CD8-positive, alpha-beta memory T cell (primary cell): ENCODE data around the gene KCTD4. TPM values are rescaled to one million over a fixed set of nuclear protein-coding genes. Genes with fewer than 3 reads are reported as not detected.

Experiments used
- CTCF ChIA-PET: fragments of 350-600 bp; sonication (Branson Sonifier 250); formaldehyde crosslinking; loops from one replicate; lab custom pipeline; 2021; ENCODE audit warnings: antibody characterized with exemption; lab: Charles Lee
- POLR2A ChIA-PET: fragments of 350-600 bp; sonication (Branson Sonifier 250); formaldehyde crosslinking; loops from one replicate; lab custom pipeline; 2021; ENCODE audit warnings: antibody characterized with exemption; lab: Charles Lee
- DNase-seq, 5 donors: peaks; one replicate each; pipeline versions ENCODE4 v3.0.0 to v3.0.0-alpha.2; 2020 to 2022; ENCODE audit warnings: mixed read lengths in 1 of 5
- H3K27ac ChIP-seq: one replicate; pipeline ENCODE4 v1.7.0; 2013; ENCODE audit warnings: low read depth, mild to moderate bottlenecking, low read length, moderate library complexity
- H3K27me3 ChIP-seq: 2 replicates; pipeline ENCODE4 v1.7.0; 2013; ENCODE audit warnings: low read length, mild to moderate bottlenecking; ENCODE audit not compliant: insufficient read depth, poor library complexity, severe bottlenecking
- H3K36me3 ChIP-seq: 2 replicates; pipeline ENCODE4 v1.7.0; 2013; ENCODE audit warnings: mild to moderate bottlenecking, low read length, moderate library complexity; ENCODE audit not compliant: insufficient read depth
- H3K4me1 ChIP-seq: 2 replicates; pipeline ENCODE4 v1.7.0; 2013; ENCODE audit warnings: mild to moderate bottlenecking, low read length, moderate library complexity; ENCODE audit not compliant: insufficient read depth
- H3K4me3 ChIP-seq: 2 replicates; pipeline ENCODE4 v1.7.0; 2013; ENCODE audit warnings: mild to moderate bottlenecking, low read length
- H3K9me3 ChIP-seq: 2 replicates; pipeline ENCODE4 v1.7.0; 2013; ENCODE audit warnings: mild to moderate bottlenecking, low read length
- H3K27ac Mint-ChIP-seq, 8 donors: one replicate each; pipeline ENCODE4 v1.8.0; 2020 to 2021; ENCODE audit warnings: mixed read lengths in 8 of 8, mild to moderate bottlenecking in 6 of 8, inconsistent platforms in 3 of 8, moderate library complexity in 3 of 8
- H3K27me3 Mint-ChIP-seq, 2 donors: one replicate each; pipeline ENCODE4 v1.8.0; 2020 to 2021; ENCODE audit warnings: mixed read lengths in 2 of 2, mild to moderate bottlenecking in 1 of 2, moderate library complexity in 1 of 2
- H3K36me3 Mint-ChIP-seq, 3 donors: one replicate each; pipeline ENCODE4 v1.8.0; 2020 to 2021; ENCODE audit warnings: mixed read lengths in 3 of 3, inconsistent platforms in 1 of 3, mild to moderate bottlenecking in 1 of 3
- H3K4me1 Mint-ChIP-seq, 3 donors: one replicate each; pipeline ENCODE4 v1.8.0; 2020 to 2021; ENCODE audit warnings: mixed read lengths in 3 of 3, inconsistent platforms in 1 of 3, mild to moderate bottlenecking in 1 of 3
- H3K4me3 Mint-ChIP-seq, 7 donors: one replicate each; pipeline ENCODE4 v1.8.0; 2020 to 2021; ENCODE audit warnings: mixed read lengths in 7 of 7, mild to moderate bottlenecking in 6 of 7, moderate library complexity in 4 of 7, inconsistent platforms in 2 of 7
- H3K9me3 Mint-ChIP-seq, 5 donors: one replicate each; pipeline ENCODE4 v1.8.0; 2020 to 2022; ENCODE audit warnings: mixed read lengths in 5 of 5, mild to moderate bottlenecking in 3 of 5, moderate library complexity in 2 of 5, inconsistent platforms in 1 of 5
- polyA plus RNA-seq: library from polyadenylated mRNA; unstranded; fragments of 300-500 nt; fragmentation: Illumina TruSeq; gene quantifications from one replicate; pipeline ENCODE4 v1.2.3, GENCODE V29; 2021
- total RNA-seq, 2 experiments: library from RNA; stranded (reverse); gene quantifications; one replicate each; pipeline ENCODE4 v1.2.3, GENCODE V29; 2021

Gene KCTD4
- total and polyA plus RNA-seq, 3 experiments from 2014 or later: not detected

DNA sequence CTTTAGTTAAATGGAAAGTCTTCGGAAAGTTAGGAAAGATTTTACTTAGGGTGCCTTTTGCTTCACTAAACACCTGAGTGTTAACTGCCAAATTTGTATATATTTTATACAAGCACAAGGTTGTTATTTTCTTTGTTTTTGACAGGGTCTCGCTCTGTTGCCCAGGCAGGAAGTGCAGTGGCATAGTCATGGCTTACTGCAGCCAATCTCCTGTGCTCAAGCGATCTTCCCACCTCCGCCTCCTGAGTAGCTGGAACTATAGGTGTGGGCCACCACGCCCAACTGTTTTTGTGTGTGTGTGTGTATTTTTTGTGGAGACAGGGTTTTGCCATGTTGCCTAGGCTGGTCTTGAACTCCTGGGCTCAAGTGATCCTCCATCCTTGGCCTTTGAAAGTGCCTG lies 16.2 kb downstream of the KCTD4 start:
- H3K36me3 Mint-ChIP-seq: peaks cover 17 to 38% (median 19%) of the 10 kb centered on the region in 3 donors

DNA sequence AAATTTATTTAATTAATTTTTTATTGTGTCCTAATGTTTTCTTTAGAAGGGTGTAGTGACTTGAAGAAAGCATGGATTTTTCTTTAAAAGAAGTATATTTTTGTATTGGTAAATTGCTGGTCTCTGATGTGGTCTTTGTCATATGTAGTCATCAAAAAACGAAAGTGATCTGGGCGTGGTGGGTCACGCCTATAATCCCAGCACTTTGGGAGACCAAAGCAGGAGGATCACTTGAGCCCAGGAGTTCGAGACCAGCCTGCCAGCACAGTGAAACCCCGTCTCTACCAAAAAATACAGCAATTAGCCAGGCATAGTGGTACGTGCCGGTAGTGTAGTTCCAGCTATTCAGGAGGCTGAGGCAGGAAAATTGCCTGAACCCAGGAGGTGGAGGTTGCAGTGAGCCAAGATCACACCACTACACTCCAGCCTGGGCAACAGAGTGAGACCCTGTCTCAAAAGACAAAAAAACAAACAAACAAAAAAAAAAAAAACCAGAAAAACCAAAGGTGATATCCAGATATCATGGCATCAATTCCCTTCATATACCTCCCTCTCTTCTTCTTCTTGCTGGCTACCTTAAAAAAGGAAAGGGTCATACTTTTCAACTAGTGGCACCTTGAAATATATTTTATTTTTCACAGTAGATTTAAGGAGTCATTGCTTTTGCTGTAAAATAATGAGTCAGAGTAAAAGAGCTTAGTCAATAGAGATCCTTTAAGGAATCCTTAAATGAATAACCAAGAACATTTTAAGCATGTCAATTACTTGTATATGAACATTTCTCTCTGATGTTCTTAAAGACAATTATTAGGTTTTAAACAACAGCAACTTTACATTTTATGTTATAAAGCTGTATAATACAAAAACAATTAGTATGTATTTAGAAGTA lies 19.9 kb downstream of the KCTD4 start:
- no peaks in the 10 kb centered on the region for H3K9me3 Mint-ChIP-seq
- Histone ChIP-seq H3K27me3 (no peaks in the 10 kb centered on the region), H3K27ac (no peak overlapping the region), H3K36me3 (no peaks in the 10 kb centered on the region), H3K9me3 (no peaks in the 10 kb centered on the region), H3K4me3 (no peak overlapping the region), H3K4me1 (no peaks in the 10 kb centered on the region)
- DNase-seq: no peak
- H3K4me3 Mint-ChIP-seq: no peak overlapping the region
- CTCF ChIA-PET: interaction anchor here (0.6 kb wide), 1 partner anchor 12 kb away, joined by 3 read pairs; no protein-coding TSS in a partner anchor
- POLR2A ChIA-PET: no interaction called here
- peaks cover 37 to 51% (median 43%) of the 10 kb centered on the region in 3 donors for H3K4me1 Mint-ChIP-seq
- H3K36me3 Mint-ChIP-seq: peaks cover 5 to 38% (median 14%) of the 10 kb centered on the region in 3 donors
- H3K27ac Mint-ChIP-seq: peak overlapping the region in 2 of 8 donors; percentile 16 to 50
- H3K27me3 Mint-ChIP-seq: no peaks in the 10 kb centered on the region

More for the DNA sequence above, 16.2 kb downstream of the KCTD4 start:
- Histone ChIP-seq H3K27ac (no peak overlapping the region), H3K4me1 (no peaks in the 10 kb centered on the region), H3K4me3 (no peak overlapping the region), H3K27me3 (no peaks in the 10 kb centered on the region), H3K9me3 (no peaks in the 10 kb centered on the region), H3K36me3 (no peaks in the 10 kb centered on the region)
- Mint-ChIP-seq H3K27me3 (no peaks in the 10 kb centered on the region), H3K4me1 (peaks cover 15 to 28% (median 21%) of the 10 kb centered on the region in 3 donors), H3K27ac (peak overlapping the region in 3 of 8 donors; percentile 58 to 66 (median 60)), H3K9me3 (peaks cover 0 to 3% (median 0%) of the 10 kb centered on the region in 5 donors), H3K4me3 (no peak overlapping the region)
- CTCF ChIA-PET: no interaction called here
- DNase-seq: no peak
- POLR2A ChIA-PET: no interaction called here

DNA sequence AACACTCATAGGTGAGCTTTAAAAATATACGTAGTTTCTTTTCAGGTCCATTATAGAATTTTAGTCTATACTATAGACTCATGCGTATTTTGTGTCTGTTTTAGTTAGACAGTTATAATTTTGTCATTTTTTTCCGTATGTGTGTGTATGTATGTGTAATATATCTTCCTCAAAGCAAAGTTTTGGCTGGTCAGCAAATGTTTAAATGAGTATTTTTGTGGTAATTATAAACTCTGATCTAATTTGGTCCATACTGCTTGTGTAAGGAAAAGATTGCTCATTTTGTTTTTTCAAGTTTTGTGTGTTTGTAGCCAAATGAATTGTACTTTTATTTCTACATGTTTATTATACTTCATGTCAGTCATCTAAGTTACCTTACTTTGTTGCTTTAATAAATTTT lies 20.5 kb downstream of the KCTD4 start:
- H3K27me3 ChIP-seq: no peaks in the 10 kb centered on the region
- peaks cover 5 to 41% (median 14%) of the 10 kb centered on the region in 3 donors for H3K36me3 Mint-ChIP-seq
- CTCF ChIA-PET: no interaction called here
- H3K4me3 ChIP-seq: no peak overlapping the region
- POLR2A ChIA-PET: no interaction called here
- no peaks in the 10 kb centered on the region for H3K9me3 ChIP-seq
- no peaks in the 10 kb centered on the region for H3K4me1 ChIP-seq
- no peak overlapping the region for H3K4me3 Mint-ChIP-seq
- no peak overlapping the region for H3K27ac Mint-ChIP-seq
- no peak for DNase-seq
- H3K9me3 Mint-ChIP-seq: no peaks in the 10 kb centered on the region
- no peak overlapping the region for H3K27ac ChIP-seq
- H3K27me3 Mint-ChIP-seq: no peaks in the 10 kb centered on the region
- H3K4me1 Mint-ChIP-seq: peaks cover 37 to 51% (median 43%) of the 10 kb centered on the region in 3 donors
- H3K36me3 ChIP-seq: no peaks in the 10 kb centered on the region

DNA sequence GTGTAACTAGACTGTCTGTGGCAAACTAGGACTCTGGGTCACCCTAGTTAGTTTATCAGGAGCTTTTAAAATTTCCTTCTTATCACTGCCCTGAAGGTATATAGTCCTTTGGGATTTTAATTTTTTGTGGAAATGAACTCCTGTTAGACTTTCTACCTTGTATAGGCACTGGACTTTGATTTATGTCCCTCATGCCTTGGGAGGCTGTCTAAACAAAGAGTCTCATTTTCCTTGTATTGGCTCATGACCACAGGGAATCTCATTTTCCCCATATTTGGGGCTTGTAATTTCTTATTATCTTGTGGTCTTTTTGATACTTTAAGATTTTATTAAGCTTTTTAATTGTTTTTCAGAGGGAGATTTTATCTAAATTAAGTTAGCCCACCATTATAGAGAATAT lies 21.4 kb downstream of the KCTD4 start:
- Histone ChIP-seq H3K9me3 (no peaks in the 10 kb centered on the region), H3K4me3 (no peak overlapping the region), H3K36me3 (no peaks in the 10 kb centered on the region), H3K4me1 (no peaks in the 10 kb centered on the region), H3K27ac (no peak overlapping the region), H3K27me3 (no peaks in the 10 kb centered on the region)
- H3K27me3 Mint-ChIP-seq: no peaks in the 10 kb centered on the region
- peaks cover 35 to 48% (median 41%) of the 10 kb centered on the region in 3 donors for H3K4me1 Mint-ChIP-seq
- H3K4me3 Mint-ChIP-seq: no peak overlapping the region
- no peak for DNase-seq
- ChIA-PET CTCF (no interaction called here), POLR2A (no interaction called here)
- H3K36me3 Mint-ChIP-seq: peaks cover 14 to 42% (median 18%) of the 10 kb centered on the region in 3 donors
- peak overlapping the region in 1 of 8 donors; percentile 66 for H3K27ac Mint-ChIP-seq
- H3K9me3 Mint-ChIP-seq: no peaks in the 10 kb centered on the region

DNA sequence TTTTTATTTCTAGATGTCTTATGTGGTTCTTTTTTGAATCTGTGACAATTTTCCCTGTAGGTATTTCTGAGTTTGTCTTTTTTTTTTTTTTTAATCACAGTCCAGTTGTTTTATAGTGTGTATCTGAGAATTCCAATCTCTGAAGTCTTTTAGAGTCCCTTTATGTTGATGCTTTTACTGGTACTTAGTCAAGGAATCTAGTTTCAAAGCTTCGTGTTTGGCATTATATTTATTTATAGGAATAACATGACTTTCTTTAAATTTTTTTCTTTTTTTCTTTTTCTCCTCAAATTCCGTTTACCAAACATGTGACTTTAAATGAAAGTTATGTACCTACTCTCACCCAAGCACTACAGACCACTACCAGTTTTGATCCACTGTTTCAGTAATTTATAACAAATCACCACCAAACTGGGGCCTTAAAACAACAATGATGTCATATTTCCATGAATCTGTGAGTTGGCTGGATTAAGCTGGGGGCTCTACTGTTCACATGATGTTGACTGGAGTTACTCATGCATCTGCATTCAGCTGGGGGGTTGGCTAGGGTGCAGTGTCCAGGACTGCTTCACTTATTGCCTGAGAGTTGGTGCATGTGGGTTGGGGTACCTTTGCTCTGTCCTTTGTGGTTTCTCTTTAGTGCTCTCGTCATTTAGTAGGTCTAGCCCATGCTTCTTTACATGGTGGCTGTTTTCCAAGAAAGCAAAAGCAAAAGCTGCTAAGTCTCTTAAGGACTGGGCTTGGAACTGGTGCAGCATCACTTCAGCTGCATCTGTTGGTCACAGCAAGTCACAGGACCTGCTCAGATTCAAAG lies 22.3 kb downstream of the KCTD4 start:
- no peak overlapping the region for H3K4me3 Mint-ChIP-seq
- Histone ChIP-seq H3K27me3 (no peaks in the 10 kb centered on the region), H3K36me3 (no peaks in the 10 kb centered on the region), H3K27ac (no peak overlapping the region), H3K4me1 (no peaks in the 10 kb centered on the region), H3K9me3 (no peaks in the 10 kb centered on the region), H3K4me3 (no peak overlapping the region)
- ChIA-PET CTCF (no interaction called here), POLR2A (interaction anchor here (0.7 kb wide), 1 partner anchor 227 kb away, joined by 3 read pairs; no protein-coding TSS in a partner anchor)
- H3K9me3 Mint-ChIP-seq: no peaks in the 10 kb centered on the region
- H3K4me1 Mint-ChIP-seq: peaks cover 32 to 43% (median 41%) of the 10 kb centered on the region in 3 donors
- H3K27me3 Mint-ChIP-seq: no peaks in the 10 kb centered on the region
- no peak for DNase-seq
- H3K27ac Mint-ChIP-seq: peak overlapping the region in 2 of 8 donors; percentile 13 to 55
- H3K36me3 Mint-ChIP-seq: peaks cover 11 to 40% (median 12%) of the 10 kb centered on the region in 3 donors

DNA sequence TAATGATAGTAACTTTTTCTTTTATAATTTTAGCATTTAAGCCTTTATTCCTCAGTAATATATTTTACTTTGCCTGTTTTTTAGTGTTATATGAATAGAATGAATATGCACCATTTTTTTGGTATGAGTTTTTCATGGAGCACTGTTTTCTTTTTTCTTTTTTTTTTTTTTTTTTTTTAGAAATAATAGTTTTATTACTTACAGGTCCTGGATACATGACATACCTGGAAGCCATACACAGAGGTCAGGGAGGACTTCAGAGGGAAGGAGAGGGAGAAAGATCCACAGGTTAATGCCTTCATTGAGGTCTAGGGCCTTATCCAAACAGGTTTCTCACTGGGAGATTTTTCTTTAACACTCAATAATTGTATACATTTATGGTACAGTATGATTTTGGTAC lies 26.4 kb downstream of the KCTD4 start:
- no peaks in the 10 kb centered on the region for H3K27me3 Mint-ChIP-seq
- H3K27ac ChIP-seq: no peak overlapping the region
- no peaks in the 10 kb centered on the region for H3K9me3 ChIP-seq
- no peak overlapping the region for H3K27ac Mint-ChIP-seq
- no peaks in the 10 kb centered on the region for H3K4me1 ChIP-seq
- ChIA-PET POLR2A (interaction anchor here (0.6 kb wide), 1 partner anchor 18 kb away, joined by 3 read pairs; no protein-coding TSS in a partner anchor), CTCF (no interaction called here)
- H3K4me3 ChIP-seq: no peak overlapping the region
- no peak overlapping the region for H3K4me3 Mint-ChIP-seq
- peaks cover 23 to 43% (median 24%) of the 10 kb centered on the region in 3 donors for H3K36me3 Mint-ChIP-seq
- H3K4me1 Mint-ChIP-seq: peaks cover 28 to 50% (median 49%) of the 10 kb centered on the region in 3 donors
- DNase-seq: no peak
- H3K36me3 ChIP-seq: no peaks in the 10 kb centered on the region
- no peaks in the 10 kb centered on the region for H3K27me3 ChIP-seq
- H3K9me3 Mint-ChIP-seq: no peaks in the 10 kb centered on the region

DNA sequence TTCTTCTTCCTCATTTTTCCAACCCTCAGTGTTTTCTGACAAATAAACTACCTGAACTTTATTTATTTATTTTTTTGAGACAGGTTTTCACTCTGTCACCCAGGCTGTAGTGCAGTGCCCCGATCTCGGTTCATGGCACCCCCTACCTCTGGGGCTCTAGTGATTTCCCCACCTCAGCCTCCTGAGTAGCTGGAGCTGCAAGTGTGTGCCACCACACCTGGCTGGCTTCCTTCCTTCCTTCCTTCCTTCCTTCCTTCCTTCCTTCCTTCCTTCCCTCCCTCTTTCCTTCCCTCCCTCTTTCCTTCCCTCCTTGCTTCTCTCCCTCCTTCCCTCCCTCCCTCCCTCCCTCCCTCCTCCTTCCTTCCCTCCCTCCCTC lies 32.3 kb downstream of the KCTD4 start:
- Mint-ChIP-seq H3K36me3 (peaks cover 12 to 44% (median 18%) of the 10 kb centered on the region in 3 donors), H3K4me3 (no peak overlapping the region), H3K9me3 (no peaks in the 10 kb centered on the region), H3K27ac (peak overlapping the region in 1 of 8 donors; percentile 69), H3K27me3 (no peaks in the 10 kb centered on the region), H3K4me1 (peaks cover 10 to 24% (median 20%) of the 10 kb centered on the region in 3 donors)
- Histone ChIP-seq H3K9me3 (no peaks in the 10 kb centered on the region), H3K36me3 (no peaks in the 10 kb centered on the region), H3K4me3 (no peak overlapping the region), H3K27ac (no peak overlapping the region), H3K27me3 (no peaks in the 10 kb centered on the region), H3K4me1 (no peaks in the 10 kb centered on the region)
- POLR2A ChIA-PET: no interaction called here
- no peak for DNase-seq
- CTCF ChIA-PET: no interaction called here
